BE2C (cell line): ENCODE data around the gene PPARA.

Experiments used
- DNase-seq: peaks from one replicate; pipeline ENCODE4 v3.0.0-alpha.2; 2020
- H3K27me3 ChIP-seq: fragments of 250-450 bp; sonication (Bioruptor Pico); 2 replicates; pipeline ENCODE4 v1.5.1; 2020; ENCODE audit warnings: mild to moderate bottlenecking
- H3K36me3 ChIP-seq: fragments of 250-450 bp; sonication (Bioruptor Pico); 2 replicates; pipeline ENCODE4 v1.5.1; 2020; ENCODE audit warnings: mild to moderate bottlenecking
- H3K4me1 ChIP-seq: fragments of 250-450 bp; sonication (Bioruptor Pico); 2 replicates; pipeline ENCODE4 v1.5.1; 2020
- H3K4me3 ChIP-seq: 2 replicates; pipeline ENCODE4 v1.5.1; 2011; ENCODE audit warnings: low read depth, low read length
- H3K9me3 ChIP-seq: fragments of 250-450 bp; sonication (Bioruptor Pico); 2 replicates; pipeline ENCODE4 v1.5.1; 2020
- CTCF ChIP-seq: IDR thresholded peaks from 2 replicates; pipeline ENCODE4 v1.5.1; 2012; ENCODE audit warnings: mild to moderate bottlenecking, low read depth, low read length

Gene PPARA

GRCh38 chr22:46272196-46272595, 121.9 kb downstream of the PPARA start:
- TF ChIP-seq CTCF = no peak
- Histone ChIP-seq H3K27me3 (no peaks in the 10 kb centered on the region), H3K4me3 (no peak overlapping the region), H3K36me3 (peaks cover 22% of the 10 kb centered on the region), H3K4me1 (no peaks in the 10 kb centered on the region), H3K9me3 (no peaks in the 10 kb centered on the region)
- DNase-seq = no peak

GRCh38 chr22:46272762-46273431, 122.6 kb downstream of the PPARA start:
- no peak for TF ChIP-seq CTCF
- peaks cover 22% of the 10 kb centered on the region for H3K36me3 ChIP-seq
- H3K27me3 ChIP-seq = no peaks in the 10 kb centered on the region
- DNase-seq = no peak
- H3K4me3 ChIP-seq = no peak overlapping the region
- no peaks in the 10 kb centered on the region for H3K4me1 ChIP-seq
- no peaks in the 10 kb centered on the region for H3K9me3 ChIP-seq

GRCh38 chr22:46273432-46274148, 123.3 kb downstream of the PPARA start:
- Histone ChIP-seq H3K4me3 (no peak overlapping the region), H3K36me3 (peaks cover 19% of the 10 kb centered on the region), H3K27me3 (no peaks in the 10 kb centered on the region), H3K4me1 (no peaks in the 10 kb centered on the region), H3K9me3 (no peaks in the 10 kb centered on the region)
- TF ChIP-seq CTCF = no peak
- no peak for DNase-seq

- no peak for DNase-seq
- H3K27me3 ChIP-seq = no peaks in the 10 kb centered on the region
- H3K9me3 ChIP-seq = no peaks in the 10 kb centered on the region
- H3K4me1 ChIP-seq = no peaks in the 10 kb centered on the region
- TF ChIP-seq CTCF = no peak
- H3K36me3 ChIP-seq = peaks cover 22% of the 10 kb centered on the region
- H3K4me3 ChIP-seq = no peak overlapping the region
These were observed 124.1 kb downstream of the PPARA start for GRCh38 chr22:46274381-46274780.

GRCh38 chr22:46275455-46276122, 125.3 kb downstream of the PPARA start:
- peaks cover 33% of the 10 kb centered on the region for H3K36me3 ChIP-seq
- H3K4me1 ChIP-seq = no peaks in the 10 kb centered on the region
- H3K4me3 ChIP-seq = no peak overlapping the region
- no peaks in the 10 kb centered on the region for H3K27me3 ChIP-seq
- DNase-seq = no peak
- H3K9me3 ChIP-seq = no peaks in the 10 kb centered on the region
- TF ChIP-seq CTCF = no peak

GRCh38 chr22:46276563-46276962, 126.2 kb downstream of the PPARA start:
- Histone ChIP-seq H3K27me3 (no peaks in the 10 kb centered on the region), H3K9me3 (no peaks in the 10 kb centered on the region), H3K4me3 (no peak overlapping the region), H3K36me3 (peaks cover 38% of the 10 kb centered on the region), H3K4me1 (no peaks in the 10 kb centered on the region)
- no peak for TF ChIP-seq CTCF
- no peak for DNase-seq
